PC-3 (cell line): ENCODE measurements around the gene SNX9. TPM values are rescaled to one million over a fixed set of nuclear protein-coding genes. Genes with fewer than 3 reads are reported as not detected.
A peak's percentile ranks its signal among the peaks of the same experiment; 100 is the strongest.

Source experiments
- ATAC-seq: fragments of 200-7000 bp; cut with Tn5 transposase; 2 replicates; pipeline ENCODE4 v1.9.1; 2020; ENCODE audit warnings: mild to moderate bottlenecking, moderate library complexity
- BruUV-seq: library from RNA; stranded (reverse); fragments of 400-500 nt; replicated peaks from 2 replicates; lab custom pipeline; 2021; lab: Mats Ljungman, UMichigan
- CTCF ChIA-PET: fragments of 300-600 bp; sonication (Branson Sonifier 250); formaldehyde crosslinking; loops from one replicate; lab custom pipeline; 2022; ENCODE audit warnings: antibody characterized with exemption; lab: Charles Lee
- POLR2A ChIA-PET: fragments of 300-600 bp; sonication (Branson Sonifier 250); formaldehyde crosslinking; loops from one replicate; lab custom pipeline; 2022; ENCODE audit warnings: antibody characterized with exemption; ENCODE audit not compliant: unreplicated experiment; lab: Charles Lee
- DNase-seq: peaks from one replicate; pipeline ENCODE4 v3.0.0-alpha.2; 2015
- H2AFZ ChIP-seq: fragments of 300-600 bp; sonication (generic); 2 replicates; pipeline ENCODE4 v1.6.0; 2016; ENCODE audit warnings: antibody characterized with exemption, low read length
- H3F3A ChIP-seq: fragments of 300-600 bp; sonication (generic); one replicate; pipeline ENCODE4 v1.6.0; 2017; ENCODE audit warnings: antibody characterized with exemption, low read length, control low read depth, mild to moderate bottlenecking; ENCODE audit not compliant: unreplicated experiment
- H3K27ac ChIP-seq: fragments of 300-600 bp; sonication (generic); 2 replicates; pipeline ENCODE4 v1.5.1; 2016; ENCODE audit warnings: mild to moderate bottlenecking, low read length
- H3K27me3 ChIP-seq: fragments of 300-600 bp; sonication (generic); 2 replicates; pipeline ENCODE4 v1.6.1; 2016; ENCODE audit warnings: low read length, mixed read lengths
- H3K36me3 ChIP-seq: fragments of 300-600 bp; sonication (generic); 2 replicates; pipeline ENCODE4 v1.6.1; 2016; ENCODE audit warnings: low read depth, mixed run types, low read length, mixed read lengths
- H3K4me1 ChIP-seq: fragments of 300-600 bp; sonication (generic); 2 replicates; pipeline ENCODE4 v1.5.1; 2016; ENCODE audit warnings: low read length; ENCODE audit not compliant: insufficient read depth
- H3K4me2 ChIP-seq: fragments of 300-600 bp; sonication (generic); 2 replicates; pipeline ENCODE4 v1.6.0; 2016; ENCODE audit warnings: low read length
- H3K4me3 ChIP-seq: fragments of 300-600 bp; sonication (generic); 2 replicates; pipeline ENCODE4 v1.5.1; 2016; ENCODE audit warnings: mild to moderate bottlenecking, low read length, mixed read lengths
- H3K79me2 ChIP-seq: fragments of 300-600 bp; sonication (generic); 2 replicates; pipeline ENCODE4 v1.6.1; 2017; ENCODE audit warnings: low read length, mixed read lengths
- H3K9ac ChIP-seq: fragments of 300-600 bp; sonication (generic); 2 replicates; pipeline ENCODE4 v1.6.0; 2016; ENCODE audit warnings: mild to moderate bottlenecking, low read length
- H3K9me2 ChIP-seq: fragments of 300-600 bp; sonication (generic); replicated peaks from 2 replicates; pipeline ENCODE4 v1.6.1; 2016; ENCODE audit warnings: mixed run types, low read length, mixed read lengths
- H3K9me3 ChIP-seq: fragments of 300-600 bp; sonication (generic); 2 replicates; pipeline ENCODE4 v1.6.1; 2016; ENCODE audit warnings: low read length, mixed read lengths
- H4K20me1 ChIP-seq: fragments of 300-600 bp; sonication (generic); 2 replicates; pipeline ENCODE4 v1.6.1; 2016; ENCODE audit warnings: low read length, mixed read lengths
- EZH2 ChIP-seq: fragments of 300-600 bp; sonication (generic); IDR thresholded peaks from one replicate; pipeline ENCODE4 v1.6.1; 2017; ENCODE audit warnings: antibody characterized with exemption, mild to moderate bottlenecking, low read length; ENCODE audit not compliant: unreplicated experiment
- EZH2phosphoT487 ChIP-seq: fragments of 300-600 bp; sonication (generic); IDR thresholded peaks from 2 replicates; pipeline ENCODE4 v1.6.1; 2018; ENCODE audit warnings: mild to moderate bottlenecking, antibody characterized with exemption, low read length, borderline replicate concordance
- intact Hi-C: fragments of 100-400 bp; cut with micrococcal nuclease; formaldehyde crosslinking; loops from 2 replicates; pipeline ENCODE4 v1.9.0; 2023
- total RNA-seq: library from RNA; depleted of rRNA; stranded (reverse); fragments of >200 nt; gene quantifications from 2 replicates; pipeline ENCODE4 v1.2.3, GENCODE V29; 2014
- TF ChIP-seq, protein P1 (sequence below): fragments of 300-600 bp; sonication (generic); conservative IDR thresholded peaks from 2 replicates; pipeline ENCODE4 v1.5.1; 2017; ENCODE audit warnings: antibody characterized with exemption, low read depth, mild to moderate bottlenecking, low read length

Gene SNX9
- total RNA-seq, 1 experiment from 2014 or later, result 18.0 TPM

DNA sequence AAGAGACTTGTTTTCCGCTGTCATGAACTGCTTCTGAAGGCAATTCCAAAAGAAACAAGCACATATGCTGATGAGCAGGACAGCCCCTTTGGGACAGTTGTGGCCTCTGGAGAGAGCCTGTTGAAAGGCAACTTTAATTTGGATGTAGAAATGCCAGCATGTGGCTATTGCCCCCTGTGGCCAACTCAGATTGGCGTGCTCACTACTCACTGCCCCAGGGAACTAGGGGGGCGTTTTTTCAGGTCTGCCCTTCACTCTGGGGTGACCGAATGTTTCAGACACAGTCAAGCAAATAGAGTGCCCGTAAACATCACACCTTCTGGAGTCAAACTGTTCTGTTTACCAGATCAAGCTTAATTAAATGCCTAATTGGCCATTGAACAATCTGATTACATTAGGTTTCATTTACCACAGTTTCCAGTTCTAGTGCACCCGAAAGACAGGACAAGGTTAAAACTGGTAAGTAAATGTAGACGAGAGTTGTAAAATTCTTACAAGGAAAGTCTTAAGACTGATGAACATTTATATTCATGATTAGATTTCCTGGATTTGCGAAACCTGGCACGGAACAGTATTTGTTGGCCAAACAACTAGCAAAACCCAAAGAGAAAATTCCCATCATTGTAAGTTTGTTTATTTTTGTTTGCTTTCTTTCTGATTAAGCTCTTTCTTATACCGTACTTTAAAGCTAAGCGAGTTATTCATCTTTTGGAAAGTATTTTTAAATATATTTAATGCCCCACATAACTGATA is 82.7 kb downstream of the SNX9 start:
- Histone ChIP-seq H3F3A (no peaks in the 10 kb centered on the region), H3K9me2 (no peaks in the 10 kb centered on the region), H2AFZ (no peak overlapping the region), H3K9me3 (no peaks in the 10 kb centered on the region), H3K4me2 (no peak overlapping the region), H3K4me1 (no peaks in the 10 kb centered on the region), H3K27ac (no peak overlapping the region), H4K20me1 (no peaks in the 10 kb centered on the region), H3K27me3 (no peaks in the 10 kb centered on the region), H3K9ac (no peak overlapping the region), H3K4me3 (no peak overlapping the region), H3K79me2 (no peaks in the 10 kb centered on the region), H3K36me3 (peaks cover 4% of the 10 kb centered on the region)
- BruUV-seq, result no TSS peak
- ATAC-seq, result no peak
- POLR2A ChIA-PET, result no interaction called here
- TF ChIP-seq, protein P1, sequence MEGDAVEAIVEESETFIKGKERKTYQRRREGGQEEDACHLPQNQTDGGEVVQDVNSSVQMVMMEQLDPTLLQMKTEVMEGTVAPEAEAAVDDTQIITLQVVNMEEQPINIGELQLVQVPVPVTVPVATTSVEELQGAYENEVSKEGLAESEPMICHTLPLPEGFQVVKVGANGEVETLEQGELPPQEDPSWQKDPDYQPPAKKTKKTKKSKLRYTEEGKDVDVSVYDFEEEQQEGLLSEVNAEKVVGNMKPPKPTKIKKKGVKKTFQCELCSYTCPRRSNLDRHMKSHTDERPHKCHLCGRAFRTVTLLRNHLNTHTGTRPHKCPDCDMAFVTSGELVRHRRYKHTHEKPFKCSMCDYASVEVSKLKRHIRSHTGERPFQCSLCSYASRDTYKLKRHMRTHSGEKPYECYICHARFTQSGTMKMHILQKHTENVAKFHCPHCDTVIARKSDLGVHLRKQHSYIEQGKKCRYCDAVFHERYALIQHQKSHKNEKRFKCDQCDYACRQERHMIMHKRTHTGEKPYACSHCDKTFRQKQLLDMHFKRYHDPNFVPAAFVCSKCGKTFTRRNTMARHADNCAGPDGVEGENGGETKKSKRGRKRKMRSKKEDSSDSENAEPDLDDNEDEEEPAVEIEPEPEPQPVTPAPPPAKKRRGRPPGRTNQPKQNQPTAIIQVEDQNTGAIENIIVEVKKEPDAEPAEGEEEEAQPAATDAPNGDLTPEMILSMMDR, result peak; percentile 43
- no peak for TF ChIP-seq EZH2phosphoT487
- intact Hi-C loops, result no loop called here
- CTCF ChIA-PET, result no interaction called here
- DNase-seq, result no peak

DNA sequence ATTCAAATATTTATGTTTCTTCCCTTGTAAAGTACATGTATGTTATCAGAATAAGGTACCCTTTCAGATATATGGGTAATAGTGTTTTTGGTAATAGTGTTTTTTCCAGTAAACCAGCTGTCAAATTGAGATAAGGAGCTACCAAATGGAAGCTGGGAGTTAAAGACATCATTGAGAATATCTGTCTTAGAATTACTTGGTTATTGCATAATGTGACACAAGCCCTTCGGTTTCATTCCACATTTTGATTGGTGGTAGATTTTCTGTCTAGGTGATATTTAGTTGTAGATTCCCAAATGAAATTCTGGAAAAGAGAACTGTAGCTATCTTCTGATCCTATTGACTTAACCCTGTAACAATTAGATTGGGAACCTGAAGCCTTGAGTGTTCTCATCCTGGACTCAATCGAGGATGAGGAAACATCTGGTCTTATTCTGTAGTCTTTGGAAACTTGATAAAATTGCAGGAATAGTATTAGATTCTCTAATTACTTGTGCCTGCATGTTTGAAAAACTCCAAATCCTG is 83.6 kb downstream of the SNX9 start:
- H3K9me3 ChIP-seq, result no peaks in the 10 kb centered on the region
- no peaks in the 10 kb centered on the region for H3K9me2 ChIP-seq
- H3K79me2 ChIP-seq, result no peaks in the 10 kb centered on the region
- no peak for ATAC-seq
- H3K4me2 ChIP-seq, result no peak overlapping the region
- H3K9ac ChIP-seq, result no peak overlapping the region
- POLR2A ChIA-PET, result no interaction called here
- H3K4me3 ChIP-seq, result no peak overlapping the region
- BruUV-seq, result no TSS peak
- no peaks in the 10 kb centered on the region for H3F3A ChIP-seq
- H4K20me1 ChIP-seq, result no peaks in the 10 kb centered on the region
- peaks cover 4% of the 10 kb centered on the region for H3K36me3 ChIP-seq
- no peak overlapping the region for H3K27ac ChIP-seq
- H3K4me1 ChIP-seq, result no peaks in the 10 kb centered on the region
- TF ChIP-seq EZH2 (no peak), EZH2phosphoT487 (no peak)
- TF ChIP-seq, protein P1, result no peak
- intact Hi-C loops, result no loop called here
- no peak for DNase-seq
- H3K27me3 ChIP-seq, result no peaks in the 10 kb centered on the region
- H2AFZ ChIP-seq, result no peak overlapping the region
- CTCF ChIA-PET, result no interaction called here

DNA sequence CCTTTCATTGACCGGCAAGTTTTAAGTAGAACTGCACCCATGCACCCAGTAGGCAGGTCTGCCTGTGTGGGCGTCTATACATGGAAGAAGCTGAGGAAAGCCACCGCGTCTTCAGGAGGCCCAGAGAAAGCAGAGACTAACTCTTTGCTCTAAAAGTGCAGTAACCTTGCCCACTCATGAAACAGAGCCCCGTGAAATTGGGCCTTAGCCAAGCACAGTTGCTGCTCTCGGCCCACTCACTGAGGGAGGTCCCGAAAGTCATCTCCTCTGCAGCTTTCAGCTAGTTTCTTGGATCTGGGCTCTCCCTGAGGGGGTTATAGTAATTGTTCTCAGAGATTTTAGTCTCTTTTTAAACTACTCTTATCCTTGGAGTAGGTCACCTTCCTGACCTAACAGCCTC is 84.6 kb downstream of the SNX9 start:
- CTCF ChIA-PET, result no interaction called here
- Histone ChIP-seq H3K4me1 (no peaks in the 10 kb centered on the region), H3K27me3 (no peaks in the 10 kb centered on the region), H3F3A (no peaks in the 10 kb centered on the region), H2AFZ (no peak overlapping the region), H4K20me1 (no peaks in the 10 kb centered on the region), H3K4me3 (no peak overlapping the region), H3K79me2 (no peaks in the 10 kb centered on the region), H3K9ac (no peak overlapping the region), H3K4me2 (no peak overlapping the region), H3K27ac (no peak overlapping the region), H3K9me2 (no peaks in the 10 kb centered on the region), H3K36me3 (peaks cover 4% of the 10 kb centered on the region), H3K9me3 (no peaks in the 10 kb centered on the region)
- TF ChIP-seq EZH2 (no peak), EZH2phosphoT487 (no peak)
- TF ChIP-seq, protein P1, result no peak
- POLR2A ChIA-PET, result no interaction called here
- DNase-seq (no peak), ATAC-seq (no peak)
- BruUV-seq, result no TSS peak
- intact Hi-C loops, result no loop called here
